Measurements from ENCODE around the gene TRIOBP.

The TRIOBP gene

GRCh38 chr22:37678372-37678771, 18.5 kb upstream of the TRIOBP start:
- no peak overlapping the region for H3K4me3 ChIP-seq (ENCODE audit: low read depth, low read length)
- TF ChIP-seq CTCF (IDR thresholded peaks at IDR 0.05; ENCODE audit: borderline replicate concordance, insufficient read depth, low read depth, low read length): no peak

GRCh38 chr22:37679670-37680069, 17.2 kb upstream of the TRIOBP start:
- no peak overlapping the region for H3K4me3 ChIP-seq (ENCODE audit: low read depth, low read length)
- no peak for TF ChIP-seq CTCF (IDR thresholded peaks at IDR 0.05; ENCODE audit: borderline replicate concordance, insufficient read depth, low read depth, low read length)

- no peak overlapping the region for H3K4me3 ChIP-seq (ENCODE audit: low read depth, low read length)
- TF ChIP-seq CTCF (IDR thresholded peaks at IDR 0.05; ENCODE audit: borderline replicate concordance, insufficient read depth, low read depth, low read length): no peak
Measured at GRCh38 chr22:37680191-37680851, 16.5 kb upstream of the TRIOBP start.

- H3K4me3 ChIP-seq (ENCODE audit: low read depth, low read length): no peak overlapping the region
- TF ChIP-seq CTCF (IDR thresholded peaks at IDR 0.05; ENCODE audit: borderline replicate concordance, insufficient read depth, low read depth, low read length): no peak
Measured at GRCh38 chr22:37681001-37681424, 15.8 kb upstream of the TRIOBP start.

- no peak overlapping the region for H3K4me3 ChIP-seq (ENCODE audit: low read depth, low read length)
- peak; percentile 93 for TF ChIP-seq CTCF (IDR thresholded peaks at IDR 0.05; ENCODE audit: borderline replicate concordance, insufficient read depth, low read depth, low read length)
Measured at GRCh38 chr22:37681556-37682049, 15.2 kb upstream of the TRIOBP start.

- TF ChIP-seq CTCF (IDR thresholded peaks at IDR 0.05; ENCODE audit: borderline replicate concordance, insufficient read depth, low read depth, low read length): no peak
- H3K4me3 ChIP-seq (ENCODE audit: low read depth, low read length): no peak overlapping the region
Measured at GRCh38 chr22:37684803-37685615, 11.8 kb upstream of the TRIOBP start.

Data from GM12875 (cell line).